ENCODE results near the gene NEMP1. TPM values are rescaled to one million over a fixed set of nuclear protein-coding genes. Genes with fewer than 3 reads are reported as not detected.

Gene NEMP1
- total and polyA plus RNA-seq, 2 of the 13 experiments (the other 11 are each of a cell fraction or from before 2014, with no cell fraction given) = 11.4 to 12.9 TPM

- TF ChIP-seq ZNF850 (CRISPR knock-in tag; conservative IDR thresholded peaks at IDR 0.05) (no peak), SRSF4 (IDR thresholded peaks at IDR 0.05; ENCODE audit: low read depth, low read length, poor library complexity, severe bottlenecking) (no peak), EZH2 (conservative IDR thresholded peaks at IDR 0.05; ENCODE audit: low read depth, low read length) (no peak), SUZ12 (IDR thresholded peaks at IDR 0.05; ENCODE audit: low read depth, low read length) (no peak), ZBTB43 (CRISPR knock-in tag; conservative IDR thresholded peaks at IDR 0.05) (no peak), ZNF576 (CRISPR knock-in tag; IDR thresholded peaks at IDR 0.05) (no peak), JUND (CRISPR knock-in tag; IDR thresholded peaks at IDR 0.05) (0 out of 2 replicates have a peak, but pooled peaks have one; percentile 39), FOXK1 (CRISPR knock-in tag; IDR thresholded peaks at IDR 0.05; ENCODE audit: borderline replicate concordance, low read depth) (peak; percentile 47; the same call in 1 of the 2 replicates), ZSCAN5A (CRISPR knock-in tag; IDR thresholded peaks at IDR 0.05; ENCODE audit: borderline replicate concordance) (0 out of 2 replicates have a peak, but pooled peaks have one; percentile 20), PHF21A (CRISPR knock-in tag; IDR thresholded peaks at IDR 0.05) (no peak), PRPF4 (IDR thresholded peaks at IDR 0.05; ENCODE audit: low read depth, low read length, poor library complexity, severe bottlenecking) (no peak), NFE2 (CRISPR knock-in tag; IDR thresholded peaks at IDR 0.05) (no peak), TAF15 (IDR thresholded peaks at IDR 0.05; ENCODE audit: low read depth, low read length, poor library complexity, severe bottlenecking) (no peak), GABPB1 (CRISPR knock-in tag; IDR thresholded peaks at IDR 0.05) (peak; percentile 58; the same call in 1 of the 2 replicates), ZNF713 (CRISPR knock-in tag; IDR thresholded peaks at IDR 0.05) (no peak), IRX3 (CRISPR knock-in tag; IDR thresholded peaks at IDR 0.05; ENCODE audit: borderline replicate concordance, low read depth) (no peak), ZBTB44 (CRISPR knock-in tag; IDR thresholded peaks at IDR 0.05) (no peak), JUN (CRISPR knock-in tag; IDR thresholded peaks at IDR 0.05) (no peak), ZNF431 (CRISPR knock-in tag; IDR thresholded peaks at IDR 0.05; ENCODE audit: borderline replicate concordance, low read depth) (0 out of 2 replicates have a peak, but pooled peaks have one; percentile 28), ZSCAN25 (CRISPR knock-in tag; IDR thresholded peaks at IDR 0.05) (0 out of 2 replicates have a peak, but pooled peaks have one; percentile 15), ZNF337 (CRISPR knock-in tag; IDR thresholded peaks at IDR 0.05; ENCODE audit: borderline replicate concordance, low read depth) (no peak), ZFP41 (CRISPR knock-in tag; IDR thresholded peaks at IDR 0.05; ENCODE audit: borderline replicate concordance) (0 out of 2 replicates have a peak, but pooled peaks have one; percentile 35), TCF7 (IDR thresholded peaks at IDR 0.05; ENCODE audit: low read depth) (peak; percentile 43; the same call in 1 of the 2 replicates), KLF12 (CRISPR knock-in tag; IDR thresholded peaks at IDR 0.05; ENCODE audit: borderline replicate concordance) (no peak), MBD4 (IDR thresholded peaks at IDR 0.05; ENCODE audit: borderline replicate concordance, low read length) (no peak)
Observed at GRCh38 chr12:57127726-57128518, 49.3 kb upstream of the NEMP1 start, which contains the start of gene LRP1 (continued).

All from HepG2 (cell line).